ENCODE measurements around the gene LDHD.

- TF ChIP-seq POLR2AphosphoS5 (IDR thresholded peaks at IDR 0.05; ENCODE audit: low read depth) (peak; percentile 63), CTCF (IDR thresholded peaks at IDR 0.05; ENCODE audit: insufficient read depth, low read length) (no peak), GABPA (IDR thresholded peaks at IDR 0.05; ENCODE audit: low read depth) (peak; percentile 66; the same call in 1 of the 2 replicates), SPI1 (IDR thresholded peaks at IDR 0.05; ENCODE audit: borderline replicate concordance, low read depth) (peak; percentile 77)
- TF ChIP-seq, protein P1, sequence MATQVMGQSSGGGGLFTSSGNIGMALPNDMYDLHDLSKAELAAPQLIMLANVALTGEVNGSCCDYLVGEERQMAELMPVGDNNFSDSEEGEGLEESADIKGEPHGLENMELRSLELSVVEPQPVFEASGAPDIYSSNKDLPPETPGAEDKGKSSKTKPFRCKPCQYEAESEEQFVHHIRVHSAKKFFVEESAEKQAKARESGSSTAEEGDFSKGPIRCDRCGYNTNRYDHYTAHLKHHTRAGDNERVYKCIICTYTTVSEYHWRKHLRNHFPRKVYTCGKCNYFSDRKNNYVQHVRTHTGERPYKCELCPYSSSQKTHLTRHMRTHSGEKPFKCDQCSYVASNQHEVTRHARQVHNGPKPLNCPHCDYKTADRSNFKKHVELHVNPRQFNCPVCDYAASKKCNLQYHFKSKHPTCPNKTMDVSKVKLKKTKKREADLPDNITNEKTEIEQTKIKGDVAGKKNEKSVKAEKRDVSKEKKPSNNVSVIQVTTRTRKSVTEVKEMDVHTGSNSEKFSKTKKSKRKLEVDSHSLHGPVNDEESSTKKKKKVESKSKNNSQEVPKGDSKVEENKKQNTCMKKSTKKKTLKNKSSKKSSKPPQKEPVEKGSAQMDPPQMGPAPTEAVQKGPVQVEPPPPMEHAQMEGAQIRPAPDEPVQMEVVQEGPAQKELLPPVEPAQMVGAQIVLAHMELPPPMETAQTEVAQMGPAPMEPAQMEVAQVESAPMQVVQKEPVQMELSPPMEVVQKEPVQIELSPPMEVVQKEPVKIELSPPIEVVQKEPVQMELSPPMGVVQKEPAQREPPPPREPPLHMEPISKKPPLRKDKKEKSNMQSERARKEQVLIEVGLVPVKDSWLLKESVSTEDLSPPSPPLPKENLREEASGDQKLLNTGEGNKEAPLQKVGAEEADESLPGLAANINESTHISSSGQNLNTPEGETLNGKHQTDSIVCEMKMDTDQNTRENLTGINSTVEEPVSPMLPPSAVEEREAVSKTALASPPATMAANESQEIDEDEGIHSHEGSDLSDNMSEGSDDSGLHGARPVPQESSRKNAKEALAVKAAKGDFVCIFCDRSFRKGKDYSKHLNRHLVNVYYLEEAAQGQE (IDR thresholded peaks at IDR 0.05; ENCODE audit: insufficient replicate concordance, low read depth) = no peak
Measured at GRCh38 chr16:75099738-75100602, 16.6 kb downstream of the LDHD start.

All from HL-60 (cell line).